ENCODE data around the gene NCOR1. TPM values are rescaled to one million over a fixed set of nuclear protein-coding genes. Genes with fewer than 3 reads are reported as not detected.
"Not testable (repeated sequence)": the region's sequence is repeated elsewhere in the genome, so short reads cannot be mapped to it uniquely, and the experiment has no call there.

Gene NCOR1
- total RNA-seq, 1 experiment from 2014 or later = 95.2 TPM

DNA sequence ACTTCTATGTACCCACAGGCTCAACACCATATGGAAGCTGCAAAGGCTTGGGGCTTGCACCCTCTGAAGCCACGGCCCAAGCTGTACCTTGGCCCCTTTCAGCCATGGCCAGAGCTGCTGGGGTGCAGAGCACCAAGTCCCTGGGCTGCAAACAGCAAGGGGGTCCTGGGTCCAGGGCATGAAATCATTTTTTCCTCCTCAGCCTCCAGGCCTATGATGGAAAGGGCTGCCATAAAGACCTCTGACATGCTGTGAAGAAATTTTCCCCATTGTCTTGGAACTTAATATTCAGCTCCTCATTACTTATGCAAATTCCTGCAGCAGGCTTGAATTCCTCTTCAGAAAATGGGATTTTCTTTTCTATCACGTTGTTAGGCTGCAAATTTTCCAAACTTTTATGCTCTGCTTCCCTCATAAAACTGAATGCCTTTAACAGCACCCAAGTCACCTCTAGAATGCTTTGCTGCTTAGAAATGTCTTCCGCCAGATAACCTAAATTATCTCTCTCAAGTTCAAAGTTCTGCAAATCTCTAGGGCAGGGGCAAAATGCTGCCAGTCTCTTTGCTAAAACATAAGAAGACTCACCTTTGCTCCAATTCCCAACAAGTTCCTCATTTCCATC, 100.1 kb downstream of the NCOR1 start:
- H3K4me3 ChIP-seq (ENCODE audit: low read length); H3K4me1 ChIP-seq (ENCODE audit: low read length); H3K9me3 ChIP-seq (ENCODE audit: low read length); H3K27me3 ChIP-seq (ENCODE audit: low read length); H4K20me1 ChIP-seq (ENCODE audit: insufficient read depth, low read depth, low read length); H3K9ac ChIP-seq (ENCODE audit: low read length); H3K4me2 ChIP-seq (ENCODE audit: low read depth, low read length, poor library complexity, severe bottlenecking); H3K9me2 ChIP-seq (replicated peaks; ENCODE audit: insufficient read depth, low read length); H2AFZ ChIP-seq (ENCODE audit: low read length); DNase-seq; H3K27ac ChIP-seq (ENCODE audit: low read length): not testable (repeated sequence)
- Histone ChIP-seq H3K36me3 (ENCODE audit: insufficient read depth, low read length) (peaks cover 44% of the 10 kb centered on the region), H3K79me2 (ENCODE audit: low read length) (peaks cover 11% of the 10 kb centered on the region)

DNA sequence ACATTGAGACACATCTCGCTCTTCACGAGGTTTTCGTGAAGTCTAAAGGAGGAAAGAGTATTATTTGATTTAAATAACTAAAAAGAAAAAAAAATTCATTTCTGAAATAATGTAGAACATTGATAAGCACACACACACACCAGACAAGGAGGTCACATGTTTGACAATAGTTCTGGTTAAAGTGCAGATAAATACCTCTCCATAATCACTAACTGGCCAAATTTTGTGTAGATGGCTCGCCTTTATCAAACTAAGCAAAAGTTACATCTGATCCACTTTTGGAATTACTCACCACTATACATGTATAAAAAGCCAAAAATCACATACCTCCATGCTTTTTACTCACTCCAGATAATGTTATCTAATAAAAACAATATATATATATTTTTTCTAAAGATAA, 106.5 kb downstream of the NCOR1 start:
- Histone ChIP-seq H3K36me3 (ENCODE audit: insufficient read depth, low read length) (peaks cover 4% of the 10 kb centered on the region; the same call in 1 of the 2 replicates), H3K4me3 (ENCODE audit: low read length) (no peak overlapping the region), H3K9me2 (replicated peaks; ENCODE audit: insufficient read depth, low read length) (no peaks in the 10 kb centered on the region), H3K27me3 (ENCODE audit: low read length) (no peaks in the 10 kb centered on the region), H3K9ac (ENCODE audit: low read length) (no peak overlapping the region), H3K27ac (ENCODE audit: low read length) (no peak overlapping the region), H2AFZ (ENCODE audit: low read length) (no peak overlapping the region), H3K4me1 (ENCODE audit: low read length) (no peaks in the 10 kb centered on the region), H3K9me3 (ENCODE audit: low read length) (no peaks in the 10 kb centered on the region), H3K79me2 (ENCODE audit: low read length) (peaks cover 27% of the 10 kb centered on the region), H4K20me1 (ENCODE audit: insufficient read depth, low read depth, low read length) (no peaks in the 10 kb centered on the region), H3K4me2 (ENCODE audit: low read depth, low read length, poor library complexity, severe bottlenecking) (no peak overlapping the region)
- DNase-seq = no peak

DNA sequence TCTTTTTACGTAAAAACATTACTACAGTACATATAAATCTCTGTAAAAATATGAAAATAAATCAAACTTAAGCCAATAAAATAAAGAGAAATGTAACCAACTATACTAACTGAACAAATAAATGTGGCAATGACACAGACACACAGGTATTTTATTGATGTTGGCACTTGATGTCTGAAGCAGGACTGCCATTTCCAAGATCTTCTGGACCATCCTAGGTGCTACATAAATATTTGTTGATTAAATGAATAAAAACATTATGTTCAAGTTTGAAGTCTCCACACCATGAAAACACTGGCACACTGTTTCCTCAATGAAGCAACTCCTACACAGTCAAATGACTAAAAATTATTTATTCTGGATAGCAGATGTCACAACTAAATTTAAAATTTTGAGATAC, 106.9 kb downstream of the NCOR1 start:
- Histone ChIP-seq H3K27me3 (ENCODE audit: low read length) (no peaks in the 10 kb centered on the region), H3K4me1 (ENCODE audit: low read length) (no peaks in the 10 kb centered on the region), H3K4me3 (ENCODE audit: low read length) (no peak overlapping the region), H3K79me2 (ENCODE audit: low read length) (peaks cover 29% of the 10 kb centered on the region), H3K9me3 (ENCODE audit: low read length) (no peaks in the 10 kb centered on the region), H4K20me1 (ENCODE audit: insufficient read depth, low read depth, low read length) (no peaks in the 10 kb centered on the region), H3K9ac (ENCODE audit: low read length) (no peak overlapping the region), H3K27ac (ENCODE audit: low read length) (no peak overlapping the region), H3K36me3 (ENCODE audit: insufficient read depth, low read length) (peaks cover 4% of the 10 kb centered on the region; the same call in 1 of the 2 replicates), H3K9me2 (replicated peaks; ENCODE audit: insufficient read depth, low read length) (no peaks in the 10 kb centered on the region), H2AFZ (ENCODE audit: low read length) (no peak overlapping the region), H3K4me2 (ENCODE audit: low read depth, low read length, poor library complexity, severe bottlenecking) (no peak overlapping the region)
- DNase-seq = no peak

DNA sequence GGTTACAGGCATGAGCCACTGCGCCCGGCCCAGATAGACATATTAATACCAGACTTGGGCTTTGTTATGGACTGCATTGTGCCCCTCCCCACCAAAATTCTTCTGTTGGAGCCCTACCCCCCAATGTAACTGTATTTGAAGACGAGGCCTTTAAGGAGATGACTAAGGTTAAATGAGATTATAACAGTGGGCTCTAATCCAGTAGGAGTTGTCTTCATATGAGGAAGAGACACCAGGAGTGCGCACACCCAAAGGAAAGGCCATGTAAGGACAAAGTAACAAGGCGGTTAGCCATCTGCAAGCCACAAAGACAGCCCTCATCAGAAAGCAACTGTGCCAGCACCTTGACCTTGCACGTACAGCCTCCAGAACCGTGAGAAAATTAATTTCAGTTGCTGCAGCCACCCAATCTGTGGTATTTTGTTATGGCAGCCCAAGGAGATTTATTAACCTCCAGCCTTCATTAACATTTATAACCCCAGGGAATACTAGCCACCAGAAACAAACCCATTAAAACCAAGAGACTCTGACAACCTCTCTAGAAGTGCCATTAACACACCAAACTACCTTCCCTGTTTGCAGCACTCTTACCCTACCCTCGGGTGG, 108.1 kb downstream of the NCOR1 start:
- DNase-seq = no peak
- Histone ChIP-seq H3K27me3 (ENCODE audit: low read length) (no peaks in the 10 kb centered on the region), H2AFZ (ENCODE audit: low read length) (no peak overlapping the region), H3K4me3 (ENCODE audit: low read length) (no peak overlapping the region), H3K36me3 (ENCODE audit: insufficient read depth, low read length) (peaks cover 4% of the 10 kb centered on the region; the same call in 1 of the 2 replicates), H4K20me1 (ENCODE audit: insufficient read depth, low read depth, low read length) (no peaks in the 10 kb centered on the region), H3K9me2 (replicated peaks; ENCODE audit: insufficient read depth, low read length) (no peaks in the 10 kb centered on the region), H3K9ac (ENCODE audit: low read length) (no peak overlapping the region), H3K79me2 (ENCODE audit: low read length) (peaks cover 29% of the 10 kb centered on the region), H3K4me1 (ENCODE audit: low read length) (no peaks in the 10 kb centered on the region), H3K27ac (ENCODE audit: low read length) (no peak overlapping the region), H3K9me3 (ENCODE audit: low read length) (no peaks in the 10 kb centered on the region), H3K4me2 (ENCODE audit: low read depth, low read length, poor library complexity, severe bottlenecking) (no peak overlapping the region)

DNA sequence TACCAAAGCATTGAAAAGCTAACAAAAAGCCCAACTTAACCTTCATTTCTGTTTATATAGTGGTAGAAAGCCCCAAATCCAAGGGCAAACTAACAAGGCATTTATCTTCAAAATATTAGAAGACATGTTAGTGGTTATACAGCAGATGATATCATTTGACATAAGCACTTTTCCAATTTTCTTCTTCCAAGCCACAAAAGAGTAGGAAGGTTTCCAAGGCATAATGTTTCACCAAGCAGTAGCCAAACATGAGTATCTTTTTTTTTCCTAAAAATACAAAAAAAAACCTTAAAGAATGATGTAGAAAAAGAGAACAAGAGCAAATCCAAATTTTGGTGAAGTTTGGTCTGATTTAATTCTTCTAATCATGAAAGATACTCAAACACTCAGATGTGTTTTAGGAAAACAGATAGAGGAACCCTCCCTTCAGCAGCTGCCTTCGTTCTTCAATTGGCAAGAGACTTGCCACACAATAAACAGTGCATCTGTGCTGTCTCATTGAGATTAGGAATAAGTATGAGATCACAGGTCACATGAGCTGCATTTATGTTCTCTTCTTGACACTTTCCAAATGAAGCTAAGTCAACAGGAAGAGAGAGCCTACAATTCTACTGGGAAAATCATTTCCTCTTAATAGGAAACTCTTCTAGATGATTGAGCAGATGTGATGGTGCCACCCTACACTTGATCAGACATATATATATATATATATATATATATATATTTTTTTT, 109.0 kb downstream of the NCOR1 start:
- Histone ChIP-seq H2AFZ (ENCODE audit: low read length) (no peak overlapping the region), H3K9me3 (ENCODE audit: low read length) (no peaks in the 10 kb centered on the region), H3K27me3 (ENCODE audit: low read length) (no peaks in the 10 kb centered on the region), H3K27ac (ENCODE audit: low read length) (no peak overlapping the region), H3K4me1 (ENCODE audit: low read length) (no peaks in the 10 kb centered on the region), H3K4me3 (ENCODE audit: low read length) (no peak overlapping the region), H3K79me2 (ENCODE audit: low read length) (peaks cover 29% of the 10 kb centered on the region), H3K36me3 (ENCODE audit: insufficient read depth, low read length) (peaks cover 4% of the 10 kb centered on the region; the same call in 1 of the 2 replicates), H4K20me1 (ENCODE audit: insufficient read depth, low read depth, low read length) (no peaks in the 10 kb centered on the region), H3K9me2 (replicated peaks; ENCODE audit: insufficient read depth, low read length) (no peaks in the 10 kb centered on the region), H3K9ac (ENCODE audit: low read length) (no peak overlapping the region), H3K4me2 (ENCODE audit: low read depth, low read length, poor library complexity, severe bottlenecking) (no peak overlapping the region)
- DNase-seq = no peak

DNA sequence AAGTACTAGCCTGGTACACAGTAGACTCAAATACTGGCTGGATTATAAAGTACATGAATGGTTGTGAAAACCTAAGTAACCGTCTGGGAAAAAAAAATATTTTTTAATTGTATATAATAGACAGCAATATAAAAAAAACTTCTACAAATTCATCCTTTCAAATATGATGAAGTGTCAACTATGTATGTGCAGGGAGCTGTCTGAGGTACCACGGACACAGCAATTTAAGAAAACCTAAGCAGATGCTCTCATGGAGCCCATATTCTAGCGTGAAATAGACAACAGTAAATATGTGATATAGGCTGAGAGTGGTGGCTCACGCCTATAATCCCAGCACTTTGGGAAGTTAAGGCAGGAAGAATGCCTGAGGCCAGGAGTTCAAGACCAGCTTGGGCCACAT, 111.1 kb downstream of the NCOR1 start:
- no peak for DNase-seq
- Histone ChIP-seq H3K9me3 (ENCODE audit: low read length) (no peaks in the 10 kb centered on the region), H3K79me2 (ENCODE audit: low read length) (peaks cover 24% of the 10 kb centered on the region), H3K4me3 (ENCODE audit: low read length) (no peak overlapping the region), H3K9ac (ENCODE audit: low read length) (no peak overlapping the region), H4K20me1 (ENCODE audit: insufficient read depth, low read depth, low read length) (no peaks in the 10 kb centered on the region), H2AFZ (ENCODE audit: low read length) (no peak overlapping the region), H3K27me3 (ENCODE audit: low read length) (no peaks in the 10 kb centered on the region), H3K4me1 (ENCODE audit: low read length) (peaks cover 3% of the 10 kb centered on the region), H3K9me2 (replicated peaks; ENCODE audit: insufficient read depth, low read length) (no peaks in the 10 kb centered on the region), H3K36me3 (ENCODE audit: insufficient read depth, low read length) (peaks cover 4% of the 10 kb centered on the region; the same call in 1 of the 2 replicates), H3K27ac (ENCODE audit: low read length) (no peak overlapping the region), H3K4me2 (ENCODE audit: low read depth, low read length, poor library complexity, severe bottlenecking) (no peak overlapping the region)

DNA sequence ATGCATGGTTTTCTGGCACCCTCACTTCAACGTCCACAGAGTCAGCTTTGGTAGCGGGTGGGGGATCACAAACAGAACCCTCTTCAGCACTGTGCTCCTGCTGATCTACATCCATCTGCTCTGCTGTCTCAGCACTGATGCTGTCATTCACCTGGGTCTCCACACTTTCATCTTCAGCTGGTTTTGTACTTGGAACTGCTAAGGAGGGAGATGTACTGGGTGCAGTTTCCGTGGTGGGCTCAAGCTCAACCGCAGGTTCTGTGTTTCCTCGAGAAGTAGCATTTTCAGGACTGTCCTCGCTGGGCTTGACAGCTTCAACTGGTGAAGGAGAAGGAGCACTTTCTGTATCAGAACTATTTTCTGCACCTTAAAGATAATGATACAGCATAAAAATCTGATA, 113.9 kb downstream of the NCOR1 start:
- Histone ChIP-seq H3K79me2 (ENCODE audit: low read length) (peaks cover 29% of the 10 kb centered on the region), H3K27me3 (ENCODE audit: low read length) (no peaks in the 10 kb centered on the region), H3K4me1 (ENCODE audit: low read length) (peaks cover 3% of the 10 kb centered on the region), H3K4me3 (ENCODE audit: low read length) (no peak overlapping the region), H3K9ac (ENCODE audit: low read length) (no peak overlapping the region), H3K27ac (ENCODE audit: low read length) (no peak overlapping the region), H3K9me3 (ENCODE audit: low read length) (no peaks in the 10 kb centered on the region), H2AFZ (ENCODE audit: low read length) (no peak overlapping the region), H3K4me2 (ENCODE audit: low read depth, low read length, poor library complexity, severe bottlenecking) (no peak overlapping the region), H3K36me3 (ENCODE audit: insufficient read depth, low read length) (peaks cover 20% of the 10 kb centered on the region), H4K20me1 (ENCODE audit: insufficient read depth, low read depth, low read length) (no peaks in the 10 kb centered on the region), H3K9me2 (replicated peaks; ENCODE audit: insufficient read depth, low read length) (no peaks in the 10 kb centered on the region)
- no peak for DNase-seq

DNA sequence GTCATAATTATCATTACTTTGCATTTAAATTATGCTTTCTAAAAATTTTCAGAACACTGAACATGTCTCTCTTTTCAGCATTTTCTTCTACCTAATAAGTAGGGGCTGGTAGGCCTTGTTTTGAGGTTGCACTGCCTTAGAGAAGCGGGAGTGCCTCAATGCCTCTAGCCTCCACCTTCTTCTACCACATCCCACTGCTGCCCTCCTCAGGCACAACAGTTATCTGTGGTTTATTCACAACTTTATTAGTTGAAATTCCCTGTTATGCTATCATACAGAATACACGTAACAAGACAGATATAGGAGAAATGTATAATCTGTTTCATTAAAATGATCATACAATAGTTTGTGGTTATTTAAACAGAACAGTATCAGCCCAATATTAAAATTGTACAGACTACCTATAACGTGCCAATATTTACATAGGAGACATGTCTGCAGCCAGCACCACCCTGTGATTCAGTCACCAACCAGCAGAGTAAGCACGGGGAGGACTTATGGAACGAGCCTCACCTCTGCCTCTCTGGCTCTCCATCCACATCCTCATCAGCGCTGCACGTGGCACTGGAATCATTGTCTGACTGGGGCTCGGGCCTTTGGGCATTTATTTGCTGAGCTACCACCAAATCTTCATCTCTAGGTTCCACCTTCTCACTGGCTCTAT, 114.5 kb downstream of the NCOR1 start:
- Histone ChIP-seq H3K9ac (ENCODE audit: low read length) (no peak overlapping the region), H3K4me2 (ENCODE audit: low read depth, low read length, poor library complexity, severe bottlenecking) (no peak overlapping the region), H2AFZ (ENCODE audit: low read length) (no peak overlapping the region), H3K27ac (ENCODE audit: low read length) (no peak overlapping the region), H4K20me1 (ENCODE audit: insufficient read depth, low read depth, low read length) (no peaks in the 10 kb centered on the region), H3K9me2 (replicated peaks; ENCODE audit: insufficient read depth, low read length) (no peaks in the 10 kb centered on the region), H3K36me3 (ENCODE audit: insufficient read depth, low read length) (peaks cover 22% of the 10 kb centered on the region), H3K9me3 (ENCODE audit: low read length) (no peaks in the 10 kb centered on the region), H3K4me3 (ENCODE audit: low read length) (no peak overlapping the region), H3K4me1 (ENCODE audit: low read length) (peaks cover 3% of the 10 kb centered on the region), H3K27me3 (ENCODE audit: low read length) (no peaks in the 10 kb centered on the region), H3K79me2 (ENCODE audit: low read length) (peaks cover 29% of the 10 kb centered on the region)
- peak; percentile 82 for DNase-seq
